GM10248 (cell line): ENCODE results near the gene GMPR2.

ENCODE experiments used
- CTCF ChIA-PET: fragments of 300-600 bp; sonication (Branson Sonifier 250); formaldehyde crosslinking; extraction: SDS; loops from one replicate; lab custom pipeline; 2021; ENCODE audit warnings: antibody characterized with exemption; lab: Yijun Ruan, JAX
- POLR2A ChIA-PET: fragments of 350-650 bp; sonication (Branson Sonifier 250); formaldehyde crosslinking; extraction: SDS; loops from one replicate; lab custom pipeline; 2020; ENCODE audit warnings: antibody characterized with exemption; lab: Yijun Ruan, JAX
- DNase-seq: peaks from one replicate; pipeline ENCODE4 v3.0.0; 2012; ENCODE audit errors: extremely low spot score
- CTCF ChIP-seq: IDR thresholded peaks from 2 replicates; pipeline ENCODE4 v1.5.1; 2012; ENCODE audit warnings: mild to moderate bottlenecking, low read depth; ENCODE audit errors: extremely low read depth, missing control alignments, control extremely low read depth

The GMPR2 gene

DNA sequence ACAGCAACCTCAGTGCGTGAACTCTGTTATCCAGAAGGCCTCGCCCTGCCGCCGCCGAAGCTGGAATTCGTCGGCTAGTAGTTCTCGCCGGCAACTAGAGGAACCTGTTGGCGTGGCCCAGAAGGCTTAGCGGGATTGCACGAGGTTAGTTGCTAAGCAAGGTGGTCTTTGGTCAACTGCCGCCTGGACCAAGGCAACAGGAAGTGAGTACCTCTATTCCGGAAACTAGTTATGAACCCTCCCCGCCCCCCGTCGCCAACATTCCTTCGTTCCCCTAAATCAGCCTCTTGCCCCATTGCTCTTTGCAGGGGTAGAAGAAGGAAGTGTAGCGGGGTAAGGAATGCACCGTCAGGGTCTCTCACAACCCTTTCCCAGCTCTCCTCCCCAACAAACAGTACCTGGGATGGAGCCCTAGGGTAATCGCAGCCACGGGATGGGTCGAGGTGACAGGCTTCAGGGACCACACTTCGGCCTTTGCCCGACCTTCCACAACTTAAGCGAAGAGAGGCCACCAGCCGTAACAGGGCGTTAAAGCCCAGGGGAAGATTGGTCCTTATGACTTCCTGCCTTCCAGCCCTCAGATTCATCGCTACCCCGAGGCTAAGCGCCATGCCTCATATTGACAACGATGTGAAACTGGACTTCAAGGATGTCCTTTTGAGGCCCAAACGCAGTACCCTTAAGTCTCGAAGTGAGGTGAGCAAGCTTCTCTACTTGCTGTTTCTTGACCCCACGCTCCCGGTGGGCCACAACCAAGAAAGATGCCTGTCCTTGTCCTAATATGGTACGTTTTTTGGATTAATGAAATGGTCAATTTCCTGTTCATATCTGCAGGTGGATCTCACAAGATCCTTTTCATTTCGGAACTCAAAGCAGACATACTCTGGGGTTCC is at the start of gene GMPR2:
Gene GMPR2, plus strand, starts transcription at position 285 of the 893 bp plus-strand sequence. Its CDS starts 325 bp downstream, at position 610.
- ChIA-PET CTCF (interaction anchor here (0.8 to 7.5 kb wide), 6 partner anchors 9 to 75 kb away, joined by 3 to 56 read pairs (median 10); partner anchors contain the start of genes CIDEB, DHRS1, MDP1 and NOP9), POLR2A (interaction anchor here (1.2 kb wide), 1 partner anchor 9 kb away, joined by 4 read pairs; the partner anchor contains the start of gene TINF2)
- peak; percentile 70 for DNase-seq
- TF ChIP-seq CTCF: no peak

DNA sequence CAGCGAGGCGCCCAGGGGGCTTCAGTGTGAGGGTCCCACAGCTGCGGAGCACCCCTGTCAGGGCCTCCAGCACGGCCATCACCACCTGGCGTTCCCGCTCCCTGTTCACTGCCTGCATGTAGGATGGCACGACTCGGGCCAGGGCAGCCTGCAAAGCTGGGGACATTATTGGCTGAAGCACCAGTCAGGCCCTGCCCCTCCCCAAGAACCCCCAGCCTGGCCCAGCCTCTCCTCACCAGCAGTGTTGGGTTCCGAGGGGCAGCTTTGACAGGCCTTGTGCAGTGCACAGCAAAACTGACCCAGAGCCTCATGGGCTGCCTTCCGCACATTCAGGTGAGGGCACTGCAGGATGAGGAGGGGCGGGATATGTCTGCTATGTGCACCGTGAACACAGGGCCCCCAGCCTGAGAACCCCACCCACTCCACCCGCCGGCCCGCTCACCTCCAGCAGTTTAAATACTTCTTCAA is 49.7 kb upstream of the GMPR2 start:
- POLR2A ChIA-PET: interaction anchor here (0.9 kb wide), 2 partner anchors 10 to 36 kb away, joined by 3 read pairs; no protein-coding TSS in a partner anchor
- DNase-seq: no peak
- CTCF ChIA-PET: interaction anchor here (1.2 kb wide), 1 partner anchor 29 kb away, joined by 3 read pairs; no protein-coding TSS in a partner anchor
- TF ChIP-seq CTCF: no peak

DNA sequence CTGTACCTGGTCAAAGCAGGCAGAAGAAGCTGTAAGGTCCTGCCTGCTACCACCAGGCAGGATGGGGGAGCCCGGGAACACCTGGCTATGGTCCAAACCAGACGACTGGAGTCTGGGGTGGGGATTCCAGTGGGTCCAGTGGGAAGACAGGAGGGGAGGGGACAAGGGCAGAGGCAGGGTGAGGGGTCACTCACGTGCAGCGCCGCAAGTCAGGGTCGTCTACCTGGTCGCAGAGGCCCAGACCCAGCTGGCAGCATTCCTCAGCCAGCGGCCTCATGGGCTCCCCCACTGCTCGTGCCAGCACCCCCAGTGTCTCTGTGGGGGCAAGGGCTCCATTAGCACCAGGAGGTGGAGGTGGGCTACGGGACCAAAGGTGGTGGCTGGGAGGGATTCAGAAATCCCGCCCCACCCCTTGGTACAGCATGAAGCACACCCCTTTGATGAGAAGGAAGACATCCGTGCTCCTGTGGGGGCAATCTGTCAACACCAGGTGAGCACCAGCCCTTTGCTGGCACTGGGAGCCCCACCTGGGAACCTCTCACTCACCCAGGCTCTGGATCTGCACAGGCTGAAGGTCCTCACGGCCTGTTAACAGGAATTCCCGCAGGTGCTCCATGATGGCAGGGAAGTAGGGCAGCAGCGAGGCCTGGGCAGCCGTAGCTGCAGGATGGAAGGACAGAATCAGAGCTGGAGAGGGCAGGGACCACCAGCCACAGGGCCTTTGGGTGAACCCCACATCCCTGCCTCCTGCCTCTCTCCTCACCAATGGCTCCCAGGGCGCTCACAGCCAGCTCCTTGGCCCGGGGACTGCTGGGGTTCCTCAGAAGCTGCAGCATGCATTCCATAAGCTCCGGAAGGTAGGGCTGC is 48.4 kb upstream of the GMPR2 start:
- ChIA-PET CTCF (interaction anchor here (0.9 to 4.4 kb wide), 4 partner anchors 11 to 124 kb away, joined by 3 to 35 read pairs (median 5); partner anchors contain the start of genes CIDEB, IRF9, TINF2 and TM9SF1), POLR2A (no interaction called here)
- TF ChIP-seq CTCF: no peak
- DNase-seq: no peak

DNA sequence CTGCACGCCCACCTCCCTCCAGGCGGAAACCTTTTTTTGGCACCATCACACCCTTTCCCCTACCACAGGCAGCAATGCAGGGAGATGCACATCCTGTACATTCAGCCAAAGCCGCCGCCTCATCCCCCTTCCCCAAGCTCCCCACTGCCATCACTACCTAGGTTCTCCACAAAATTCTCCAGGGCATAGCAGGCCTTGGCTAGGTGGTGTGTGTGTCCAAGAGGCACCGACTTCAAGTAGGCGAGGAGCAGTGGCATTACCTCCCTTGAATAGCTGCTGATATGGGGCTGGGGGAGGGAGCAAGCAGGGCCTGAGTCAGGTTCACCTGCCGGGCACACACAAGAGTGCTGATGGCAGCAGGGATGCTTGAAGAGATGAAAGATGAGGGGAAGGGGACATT is 47.7 kb upstream of the GMPR2 start:
- ChIA-PET CTCF (interaction anchor here (0.9 to 4.4 kb wide), 5 partner anchors 9 to 123 kb away, joined by 3 to 35 read pairs (median 4); partner anchors contain the start of genes CIDEB, IRF9, TINF2 and TM9SF1), POLR2A (no interaction called here)
- no peak for DNase-seq
- no peak for TF ChIP-seq CTCF

DNA sequence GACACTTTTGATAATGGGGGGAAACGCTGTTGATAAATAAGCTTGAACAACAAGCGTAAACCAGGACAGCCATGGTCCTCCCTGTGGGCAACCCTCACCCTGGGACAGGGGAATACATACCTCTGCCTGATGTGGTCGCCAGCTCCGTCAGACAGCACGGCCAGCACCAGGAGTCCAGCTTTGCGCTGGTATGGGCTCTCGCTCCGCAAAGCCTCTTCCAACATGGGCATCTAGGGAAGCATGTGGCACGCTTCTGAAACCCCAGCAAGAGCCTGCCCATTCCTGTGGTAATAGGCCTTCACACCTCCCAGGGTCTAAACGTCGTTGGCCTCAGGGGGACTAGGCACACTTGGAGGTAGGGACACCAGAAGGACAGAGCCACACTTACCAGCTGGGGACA is 47.0 kb upstream of the GMPR2 start:
- POLR2A ChIA-PET: no interaction called here
- TF ChIP-seq CTCF: no peak
- DNase-seq: no peak
- CTCF ChIA-PET: interaction anchor here (1.2 to 4.4 kb wide), 4 partner anchors 8 to 56 kb away, joined by 4 to 35 read pairs (median 5); partner anchors contain the start of genes IRF9, TINF2 and TM9SF1
